Left renal pelvis (tissue), 4 donors: ENCODE measurements around the gene MYBPC1. TPM values are rescaled to one million over a fixed set of nuclear protein-coding genes. Genes with fewer than 3 reads are reported as not detected.
"Not testable (repeated sequence)": the region's sequence is repeated elsewhere in the genome, so short reads cannot be mapped to it uniquely, and the experiment has no call there.

ENCODE experiments used
- DNase-seq, 4 donors: peaks; one replicate each; pipeline ENCODE4 v3.0.0-alpha.2; 2013; ENCODE audit warnings: low read depth in 4 of 4, low spot score in 3 of 4
- polyA plus RNA-seq, 4 donors: library from polyadenylated mRNA; unstranded; fragments of 120-200 nt; gene quantifications; one replicate each; pipeline ENCODE4 v1.2.1, GENCODE V29; 2013; ENCODE audit not compliant: insufficient read length in 4 of 4

The MYBPC1 gene
- polyA plus RNA-seq, 4 donors: 0.11 to 0.21 TPM; not detected in 2

DNA sequence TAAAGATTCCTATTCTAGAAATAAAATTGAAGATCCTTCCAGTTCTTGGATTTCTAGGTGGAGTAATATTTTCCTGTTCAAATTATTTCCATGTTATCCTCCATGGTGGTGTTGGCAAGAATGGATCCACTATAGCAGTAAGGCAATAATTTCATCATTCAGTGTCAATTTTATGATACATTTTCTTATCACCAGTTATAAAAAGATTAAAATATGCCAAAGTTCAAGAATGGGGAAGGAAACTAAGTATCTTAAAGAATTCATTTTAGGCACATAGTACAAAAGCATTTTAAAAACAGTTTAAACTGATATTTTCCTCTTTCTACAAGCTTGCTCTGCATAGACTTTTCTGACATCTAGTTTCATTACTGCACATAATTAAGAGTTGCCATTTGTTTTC is 125.3 kb downstream of the MYBPC1 start:
- DNase-seq: no peak

DNA sequence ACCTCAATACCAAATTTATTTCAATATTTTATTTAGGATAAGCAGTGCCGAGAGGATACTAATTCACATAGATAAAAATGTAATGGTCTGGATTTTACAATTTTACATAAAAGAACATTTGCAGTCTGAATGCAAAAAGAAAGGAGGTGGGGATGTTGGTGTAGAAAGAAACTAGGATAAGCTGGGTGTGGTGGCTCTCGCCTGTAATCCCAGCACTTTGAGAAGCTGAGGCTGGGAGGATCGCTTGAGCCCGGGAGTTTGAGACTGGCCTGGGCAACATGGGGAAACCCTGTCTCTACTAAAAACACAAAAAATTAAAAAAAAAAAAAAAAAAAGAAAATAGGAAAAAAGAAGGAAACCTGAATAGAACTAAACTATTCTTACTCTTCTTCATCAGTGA is 127.6 kb downstream of the MYBPC1 start:
- DNase-seq: no peak

DNA sequence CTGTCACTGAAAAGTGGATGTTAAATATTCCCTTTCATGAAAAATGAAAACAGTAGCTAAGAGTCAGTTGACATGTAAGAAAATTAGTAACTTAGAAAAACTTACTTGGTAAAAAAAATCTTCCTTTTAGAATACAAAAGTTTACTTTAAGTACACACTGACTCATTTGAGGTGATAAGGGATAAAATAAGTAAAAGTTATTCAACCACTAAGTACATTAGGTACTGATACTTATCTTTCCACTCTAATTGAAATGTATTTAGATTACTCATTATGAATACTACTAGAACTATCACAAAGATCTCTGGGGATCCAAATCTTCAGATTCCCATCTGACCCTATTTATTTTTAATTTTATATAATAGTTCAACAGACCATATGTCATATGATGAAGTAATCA is 132.3 kb downstream of the MYBPC1 start:
- no peak for DNase-seq

DNA sequence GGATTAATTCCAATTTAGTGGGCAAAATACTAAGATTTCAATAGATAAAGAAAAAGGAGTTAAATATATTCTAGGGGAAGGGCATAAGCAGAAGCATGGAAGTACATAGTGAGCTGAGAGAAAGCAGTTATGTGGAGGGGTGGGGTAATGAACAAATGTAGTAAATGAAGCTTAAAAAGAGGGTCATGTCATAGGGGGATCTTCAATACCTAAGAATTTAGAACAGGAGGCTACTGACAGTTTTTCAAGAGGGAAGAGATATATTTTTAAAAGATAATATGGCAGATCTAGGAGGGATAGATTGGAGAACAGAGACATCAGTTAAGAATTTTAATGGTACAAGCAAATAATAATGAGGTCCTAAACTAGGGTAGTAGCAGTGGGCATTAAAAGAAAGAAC is 135.1 kb downstream of the MYBPC1 start:
- no peak for DNase-seq

DNA sequence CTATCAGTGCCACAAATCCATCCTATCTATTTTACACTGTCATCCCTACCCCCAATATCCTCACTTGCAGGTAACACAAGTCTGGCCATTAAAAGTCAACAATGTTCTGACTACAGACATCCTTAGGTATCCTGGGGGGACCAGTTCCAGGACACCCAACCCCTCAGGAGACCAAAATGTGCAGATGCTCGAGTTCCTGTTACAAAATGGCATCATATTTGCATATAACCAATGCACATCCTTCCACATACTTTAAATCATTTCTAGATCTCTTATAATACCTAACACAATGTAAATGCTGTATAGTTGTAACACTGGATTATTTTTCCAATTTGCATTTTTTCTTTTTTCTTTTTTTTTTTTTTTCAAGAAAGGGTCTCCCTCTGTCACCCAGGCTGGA is 137.5 kb downstream of the MYBPC1 start:
- DNase-seq: no peak

DNA sequence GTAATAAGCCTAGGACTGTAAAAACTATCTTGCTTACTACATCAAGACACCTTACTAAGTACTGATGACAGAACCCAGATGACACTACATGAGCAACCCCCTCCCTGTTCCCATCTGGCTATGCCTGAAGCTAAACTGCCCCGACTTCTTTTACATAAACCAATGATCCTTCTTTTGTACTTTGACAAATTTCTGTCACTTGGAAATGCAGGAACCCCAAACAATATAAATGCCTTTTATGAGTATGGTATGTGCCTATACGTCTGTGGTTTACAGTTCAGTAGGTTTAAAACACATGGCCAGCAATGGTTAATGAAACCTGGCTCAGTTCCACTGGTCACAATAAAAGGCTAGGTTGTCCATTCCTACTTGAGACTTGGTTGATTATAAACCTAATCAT is 138.4 kb downstream of the MYBPC1 start:
- DNase-seq: no peak

DNA sequence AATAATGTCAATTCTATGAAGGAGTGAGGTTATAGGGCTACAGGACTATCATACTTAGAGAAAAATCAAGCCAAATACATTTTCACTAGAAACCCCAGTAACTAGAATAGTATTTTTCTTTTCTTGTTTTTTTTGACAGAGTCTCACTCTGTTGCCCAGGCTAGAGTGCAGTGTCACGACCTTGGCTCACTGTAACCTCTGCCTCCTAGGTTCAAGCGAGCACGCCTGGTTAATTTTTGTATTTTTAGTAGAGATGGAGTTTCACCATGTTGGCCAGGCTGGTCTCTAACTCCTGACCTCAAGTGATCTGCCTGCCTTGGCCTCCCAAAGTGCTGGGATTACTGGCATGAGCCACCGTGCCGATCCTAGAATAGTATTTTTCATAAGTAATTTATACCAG is 139.7 kb downstream of the MYBPC1 start:
- DNase-seq: not testable (repeated sequence)

Other genes starting within 250 kb of the MYBPC1 start
- 100 to 1,000 TPM; 129 to 173 (median 150) TPM for gene ARL1, start 187.2 kb upstream of the MYBPC1 start, polyA plus RNA-seq
- not detected for gene SPIC, start 119.6 kb upstream of the MYBPC1 start, polyA plus RNA-seq
- 10 to 100 TPM; 37.9 to 60.6 (median 45.3) TPM for gene CHPT1, start 102.7 kb downstream of the MYBPC1 start, polyA plus RNA-seq
- 1 to 10 TPM in 3 of 4 donors, under 1 TPM in 1; 0.21 to 2.0 (median 1.3) TPM for gene SYCP3, start 144.5 kb downstream of the MYBPC1 start, polyA plus RNA-seq
- gene GNPTAB, start 236.0 kb downstream of the MYBPC1 start, polyA plus RNA-seq: 10 to 100 TPM; 29.1 to 38.5 (median 36.8) TPM